NCI-H2107 (cell line): ENCODE data around the gene SAMD7.

Experiments used
- DNase-seq: peaks from one replicate; lab custom pipeline; 2025; lab: John Stamatoyannopoulos, UW

SAMD7 gene

DNA sequence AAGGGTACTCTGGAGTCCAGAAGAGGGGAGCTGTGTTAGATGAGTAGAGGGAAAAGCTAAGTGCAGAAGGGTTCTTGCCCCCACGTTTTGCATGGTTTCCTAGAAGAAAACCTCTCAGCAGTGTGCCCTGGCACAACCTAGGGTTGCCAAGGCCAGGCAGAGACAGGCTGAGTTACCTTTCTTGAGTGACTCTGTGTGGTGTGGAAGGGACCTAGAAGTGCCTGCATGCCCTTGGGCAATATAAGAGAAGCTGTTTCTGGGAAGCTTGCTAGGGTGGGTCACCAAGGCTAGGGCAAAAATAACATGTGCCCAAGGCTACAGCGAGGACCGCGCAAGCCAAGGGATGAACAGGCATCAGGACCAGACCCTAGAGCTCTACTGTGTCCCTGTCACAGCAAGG is 3.4 kb upstream of the SAMD7 start:
- no peak for DNase-seq

DNA sequence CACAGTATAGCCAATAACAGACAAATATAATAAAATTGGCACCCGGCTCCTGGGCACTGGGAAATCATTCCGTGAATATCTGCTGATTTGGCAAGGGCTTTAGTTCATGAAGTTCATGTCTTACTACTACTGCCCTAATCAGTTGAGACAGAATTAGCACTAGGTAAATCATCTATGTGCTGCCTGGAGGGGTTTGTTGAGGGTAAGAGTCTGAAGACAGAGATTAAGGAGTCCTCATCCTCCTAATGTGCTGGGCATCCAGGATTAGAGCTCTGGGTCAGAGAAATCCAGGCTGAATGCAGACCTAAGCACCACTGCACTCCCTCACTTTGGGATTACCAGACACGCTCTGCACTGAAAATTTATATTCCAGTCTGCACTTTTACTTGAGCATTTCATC is 2.0 kb downstream of the SAMD7 start:
- DNase-seq = no peak

DNA sequence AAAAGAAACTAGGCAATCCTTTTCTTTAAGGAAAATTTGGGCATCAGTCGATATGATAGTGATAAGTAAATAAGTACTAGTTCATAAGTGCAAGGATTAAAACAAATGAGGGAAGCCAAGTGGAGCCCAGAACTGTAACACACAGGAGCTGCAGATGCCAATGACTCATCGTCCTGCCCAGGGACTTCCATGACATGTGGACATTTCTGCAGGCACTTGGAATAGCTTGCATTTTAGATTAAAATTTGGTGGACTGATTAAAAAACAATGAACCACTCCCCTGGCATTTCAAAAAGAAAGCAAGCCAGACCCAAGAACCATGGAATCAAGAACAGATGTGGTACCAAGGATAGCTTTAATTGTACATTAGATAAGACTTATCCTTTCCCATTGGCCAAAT is 2.9 kb downstream of the SAMD7 start:
- DNase-seq = no peak

DNA sequence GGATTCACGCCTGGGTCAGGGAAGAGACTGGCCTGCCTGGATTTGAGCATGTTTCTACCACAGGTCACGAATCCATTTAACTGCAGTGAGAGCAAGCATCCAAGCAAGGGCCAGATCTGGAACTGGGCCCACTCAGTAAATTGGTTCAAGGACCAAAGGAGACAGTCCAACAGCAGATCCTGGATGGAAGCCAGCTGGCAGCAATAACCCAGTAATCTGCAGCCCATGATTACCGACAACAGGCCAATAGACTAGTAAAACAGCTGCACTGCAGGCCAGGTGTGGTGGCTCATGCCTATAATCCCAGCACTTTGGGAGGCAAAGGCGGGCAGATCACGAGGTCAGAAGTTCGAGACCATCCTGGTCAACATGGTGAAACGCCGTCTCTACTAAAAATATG is 11.8 kb downstream of the SAMD7 start:
- peak; percentile 32 for DNase-seq

DNA sequence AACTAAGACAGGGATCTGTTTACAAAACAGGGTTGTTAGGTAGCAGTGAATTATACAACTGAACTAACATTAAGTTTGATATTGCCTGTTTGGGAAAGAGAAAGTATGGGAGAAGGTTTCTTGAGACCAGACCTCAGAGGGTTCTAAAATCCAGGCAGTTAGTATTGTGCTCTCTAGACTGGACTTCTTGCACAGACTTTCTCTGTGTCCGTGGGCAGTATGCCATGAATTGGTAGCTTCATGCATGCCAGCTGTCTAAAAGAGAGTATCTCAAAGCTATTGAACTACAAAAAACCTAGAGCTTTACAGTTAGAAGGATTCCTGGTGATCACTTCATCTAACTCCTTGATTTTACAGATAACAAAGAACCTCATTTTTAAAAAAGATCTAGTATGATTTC is 12.5 kb downstream of the SAMD7 start:
- DNase-seq = no peak

DNA sequence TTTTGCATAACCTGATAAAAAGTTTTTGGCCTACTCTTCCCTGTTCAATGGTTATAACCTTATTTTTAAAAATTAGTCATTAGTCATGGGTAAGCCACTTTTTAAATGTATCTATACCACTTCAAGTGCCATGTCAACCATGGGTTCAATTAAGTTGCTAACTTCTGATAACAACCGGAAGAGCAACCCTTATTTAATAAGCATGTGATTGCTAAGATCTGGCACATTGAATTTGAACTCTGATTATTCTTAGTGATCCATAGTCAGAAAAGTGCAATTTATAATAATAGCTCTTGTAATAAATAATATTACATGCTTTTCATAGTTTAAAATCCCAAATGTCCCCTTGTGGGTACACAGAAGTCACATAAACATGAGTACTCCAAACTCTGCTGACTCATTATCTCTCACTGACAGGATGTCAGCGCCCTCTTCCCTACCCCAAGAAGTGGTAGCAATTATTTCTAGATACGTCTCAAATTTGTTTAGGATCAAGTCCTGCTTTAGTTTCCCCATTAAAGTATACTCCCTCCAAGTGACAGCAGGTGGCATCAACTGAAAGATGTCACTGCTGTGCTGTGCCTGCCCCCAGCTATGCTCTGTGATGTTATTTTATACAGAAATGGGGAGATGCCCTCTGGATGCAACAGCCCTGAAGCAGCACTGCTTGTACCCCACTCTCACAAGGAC is 18.6 kb downstream of the SAMD7 start:
- DNase-seq = no peak

DNA sequence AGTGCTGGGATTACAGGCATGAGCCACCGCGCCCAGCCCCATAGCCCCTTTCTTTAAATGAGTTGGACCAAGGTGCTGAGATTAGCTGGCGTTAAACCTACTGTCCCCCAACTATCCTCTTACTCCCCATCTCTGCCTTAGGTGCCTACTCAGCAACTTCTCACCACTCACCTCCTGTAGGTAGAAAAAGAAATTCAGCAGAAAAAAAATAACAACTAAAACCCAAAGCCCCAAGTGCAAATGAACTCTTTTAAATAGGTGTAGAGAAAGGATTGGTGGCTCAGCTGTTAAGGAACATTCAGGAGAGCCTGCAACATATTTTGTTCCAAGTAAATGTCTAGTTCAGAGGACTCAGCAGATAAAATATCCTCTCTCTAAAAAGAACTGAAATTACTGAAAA is 19.5 kb downstream of the SAMD7 start:
- DNase-seq = no peak

DNA sequence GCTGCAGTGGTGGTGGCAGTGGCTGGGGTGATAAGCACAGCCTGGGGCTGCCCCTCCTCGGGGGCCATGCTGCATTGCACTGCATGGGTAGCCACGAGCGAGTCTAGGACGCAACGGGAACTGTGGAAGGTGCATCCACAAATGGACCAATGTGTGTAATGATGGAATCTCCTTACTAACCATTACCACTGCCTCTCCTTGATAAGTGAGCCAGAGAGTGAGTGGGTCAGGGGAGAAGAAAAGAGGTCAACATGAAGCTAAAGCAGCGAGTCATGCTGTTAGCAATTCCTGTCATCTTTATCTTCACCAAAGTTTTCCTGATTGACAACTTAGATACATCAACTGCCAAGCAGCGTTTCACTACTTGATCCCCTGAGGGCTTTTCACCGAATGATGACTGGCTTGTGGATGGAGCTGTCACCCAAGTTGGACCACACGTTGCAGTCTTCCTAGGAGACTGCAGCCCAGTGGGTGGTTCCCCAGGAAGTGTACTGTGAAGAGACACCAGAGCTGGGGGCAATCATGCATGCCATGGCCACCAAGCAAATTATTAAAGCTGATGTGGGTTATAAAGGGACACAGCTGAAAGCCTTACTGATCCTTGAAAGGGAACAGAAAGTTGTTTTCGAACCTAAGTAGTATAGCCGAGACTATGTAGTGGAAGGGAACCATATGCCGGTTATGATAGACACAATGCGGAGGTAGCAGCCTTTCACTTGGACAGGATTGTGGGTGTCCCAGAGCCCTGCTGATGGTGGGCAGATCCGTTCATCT is 20.6 kb downstream of the SAMD7 start:
- DNase-seq = no peak

DNA sequence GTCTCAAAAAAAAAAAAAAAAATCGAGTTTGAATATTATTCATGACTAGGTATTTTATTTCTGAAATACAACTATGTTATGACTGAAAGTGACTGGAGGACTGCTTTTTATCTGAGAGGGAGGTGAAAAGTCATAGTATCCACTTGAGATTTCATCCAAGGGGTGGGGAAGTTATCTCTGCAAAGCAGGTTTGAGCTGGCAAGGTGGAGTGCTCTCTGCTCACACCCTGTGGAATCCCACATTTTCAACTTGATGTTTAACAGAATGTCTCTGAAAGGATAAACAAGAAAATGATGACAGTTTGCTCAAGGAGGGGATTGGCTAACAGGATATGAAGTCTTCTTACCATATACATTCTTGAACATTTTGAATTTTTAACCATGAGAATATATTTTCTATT is 27.9 kb downstream of the SAMD7 start:
- no peak for DNase-seq

DNA sequence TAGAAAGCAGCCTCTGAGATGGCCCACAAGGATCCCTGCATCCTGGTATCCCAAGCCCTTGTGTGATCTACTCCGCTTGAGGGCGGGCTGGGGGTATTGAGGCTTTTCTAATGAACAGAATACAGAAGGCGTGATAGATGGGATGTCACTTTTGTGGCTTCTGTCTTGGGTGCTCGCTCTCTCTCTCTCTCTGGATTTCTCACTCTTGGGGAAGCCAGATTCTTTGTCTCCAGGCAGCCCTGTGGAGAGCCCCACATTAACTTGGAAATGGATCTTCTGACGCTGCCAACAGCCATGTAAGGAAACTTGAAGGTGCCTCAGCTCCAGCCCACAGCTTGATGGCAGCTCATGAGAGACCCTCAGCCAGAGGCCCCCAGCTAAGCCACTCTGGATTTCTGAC is 28.4 kb downstream of the SAMD7 start:
- no peak for DNase-seq

DNA sequence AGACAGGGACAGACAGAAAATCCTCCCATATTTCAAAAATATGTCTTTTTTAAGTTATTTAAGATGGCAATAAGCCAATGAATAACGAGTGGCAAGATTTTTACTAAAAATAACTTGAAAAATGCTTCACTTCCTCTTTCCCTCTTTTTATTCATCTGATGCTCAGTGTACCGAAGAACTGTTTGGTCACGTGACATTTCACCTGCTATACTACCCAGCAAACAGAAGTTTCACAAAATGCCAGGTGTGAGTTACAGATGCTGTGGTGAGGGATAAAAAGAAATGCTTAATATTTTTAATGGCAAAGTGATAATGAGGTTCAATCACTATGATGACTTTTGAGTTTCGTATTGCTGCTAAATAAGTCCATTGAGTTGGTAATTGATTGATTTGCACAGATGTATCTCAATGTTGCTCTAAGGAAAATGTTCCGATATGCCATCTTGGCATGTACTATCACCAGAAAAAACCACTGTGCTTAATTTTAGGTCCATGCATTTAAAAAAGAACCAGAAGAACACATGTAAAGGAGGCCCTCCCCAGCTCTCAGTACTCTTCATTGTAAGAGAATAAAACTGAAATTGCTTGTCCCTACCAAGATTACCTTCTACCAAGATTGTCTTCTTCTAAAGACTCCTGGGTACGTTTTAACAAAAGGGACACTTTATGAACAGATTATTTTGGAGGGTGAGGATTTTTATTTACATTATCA is 29.3 kb downstream of the SAMD7 start:
- peak; percentile 35 for DNase-seq

DNA sequence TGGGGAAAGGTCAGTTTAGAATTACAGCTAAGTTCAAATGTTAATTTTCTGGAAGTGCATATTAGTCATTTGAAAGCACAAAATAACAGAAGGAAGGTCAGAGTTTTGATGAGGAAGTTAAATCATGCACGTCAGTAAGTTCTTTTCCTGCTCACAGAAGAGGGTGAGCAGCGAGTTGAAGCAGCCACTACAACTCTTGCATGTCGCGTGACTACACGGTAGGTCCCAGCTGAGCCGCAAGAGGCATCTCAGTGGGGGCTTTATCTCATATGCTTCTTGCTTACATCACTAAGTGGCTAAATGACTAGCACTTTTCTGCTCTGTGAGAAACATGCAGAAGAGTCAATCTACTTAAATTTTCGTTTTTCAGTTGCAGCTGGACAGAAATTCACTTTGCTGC is 33.9 kb downstream of the SAMD7 start:
- DNase-seq = no peak

DNA sequence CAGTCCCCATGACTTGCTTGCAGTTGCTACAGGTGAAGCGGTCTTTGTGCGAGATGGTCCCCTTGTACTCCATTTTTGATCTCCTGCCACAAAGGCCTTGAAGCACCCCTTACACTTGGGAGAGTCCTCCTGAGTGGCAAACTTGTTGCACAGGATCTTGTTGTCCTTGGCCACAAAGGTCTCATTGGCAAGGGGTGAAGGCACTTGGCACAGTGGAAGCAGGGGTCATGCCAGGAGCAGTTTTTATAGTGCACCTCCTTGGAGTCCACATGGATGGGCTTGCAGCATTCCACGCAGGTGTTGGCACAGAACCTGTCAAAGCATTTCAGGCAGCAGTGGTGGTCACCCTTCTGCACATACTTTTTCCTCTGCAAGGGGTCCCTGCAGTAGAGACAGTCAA is 35.0 kb downstream of the SAMD7 start:
- no peak for DNase-seq

DNA sequence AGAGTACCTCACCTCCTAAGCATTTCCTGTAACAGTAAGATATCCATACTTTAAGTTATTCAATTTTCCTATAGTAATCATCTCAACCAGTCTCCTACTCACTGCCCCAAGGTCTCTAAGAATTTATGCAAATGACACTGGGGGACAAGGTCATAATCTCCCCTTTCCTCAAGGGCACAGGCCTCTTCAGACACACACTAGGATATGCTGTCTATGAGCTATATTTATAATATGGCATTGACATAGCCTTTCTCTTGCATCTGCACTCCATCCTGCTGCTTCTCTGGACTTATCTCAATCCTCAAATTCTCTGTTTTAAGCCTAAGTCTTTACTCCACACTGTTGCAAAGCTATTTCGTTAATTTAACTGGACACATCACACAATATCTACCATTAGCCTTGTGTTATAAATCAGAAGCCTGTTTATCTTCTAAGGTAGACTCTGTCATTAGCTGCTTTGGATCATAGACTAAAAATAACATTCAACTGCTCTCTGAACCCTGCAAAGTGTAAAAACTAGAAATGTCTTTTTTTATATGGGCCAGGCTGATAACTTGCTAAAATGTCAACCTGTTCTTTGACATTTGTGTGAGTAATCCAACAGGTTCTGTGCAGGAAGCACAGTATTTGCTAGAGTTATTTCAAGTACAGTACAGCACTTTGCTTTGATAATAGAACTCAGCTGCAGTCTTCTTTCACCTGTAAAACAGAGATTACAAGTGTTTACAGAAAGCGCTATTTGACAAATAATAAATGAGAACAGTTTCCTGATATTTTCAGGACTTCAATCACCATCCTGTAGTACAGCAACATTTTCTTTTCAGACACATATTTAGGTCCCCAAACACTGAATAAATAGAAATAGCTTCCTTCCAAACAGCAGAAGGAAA is 37.4 kb downstream of the SAMD7 start:
- DNase-seq = no peak

DNA sequence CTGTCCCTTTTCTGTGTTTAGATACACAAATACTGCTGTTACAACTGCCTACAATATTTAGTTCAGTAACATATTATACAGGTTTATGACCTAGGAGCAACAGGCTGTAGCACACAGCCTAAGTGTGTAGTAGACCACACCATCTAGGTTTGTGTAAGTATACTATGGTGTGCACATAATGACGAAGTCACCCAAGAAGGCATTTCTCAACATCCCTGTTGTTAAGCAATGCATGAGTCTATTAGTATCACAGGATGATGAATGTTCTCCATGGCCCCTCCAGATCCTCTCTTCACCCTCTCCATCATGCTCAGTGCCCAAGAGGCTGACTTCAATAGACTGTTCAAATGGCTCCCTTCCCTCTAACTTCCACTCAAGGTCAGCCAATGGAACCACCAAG is 40.7 kb downstream of the SAMD7 start:
- DNase-seq = no peak

DNA sequence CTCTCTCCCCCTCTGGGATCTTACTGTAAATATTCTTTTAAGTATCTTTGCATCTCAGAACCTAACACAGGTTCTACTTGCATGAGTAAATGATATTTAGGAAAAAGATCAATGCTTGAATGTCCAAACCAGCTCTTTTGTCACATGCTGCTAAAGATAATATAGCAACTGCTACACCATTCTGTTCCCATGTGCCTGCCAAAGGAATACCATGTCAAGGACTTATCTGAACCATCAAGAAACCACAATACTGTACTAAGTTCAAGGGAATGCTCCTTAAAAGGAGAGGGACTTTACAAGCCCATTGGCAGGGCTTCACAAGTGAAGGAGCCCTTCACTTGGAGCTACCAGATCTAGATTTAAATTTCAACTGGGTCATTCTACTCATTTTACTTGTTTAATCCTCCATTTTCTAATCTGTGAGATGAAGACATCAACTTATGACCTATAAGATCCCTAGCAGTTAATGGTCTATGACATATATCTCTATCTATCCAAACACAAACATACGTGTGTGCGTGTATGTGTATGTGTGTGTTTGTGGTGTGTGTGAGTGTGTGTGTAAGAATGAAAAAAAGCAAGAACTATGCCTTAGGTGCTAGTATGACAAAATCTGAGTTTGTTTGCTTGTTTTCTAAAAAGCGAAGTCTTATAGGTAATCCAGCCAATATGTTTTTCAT is 42.2 kb downstream of the SAMD7 start:
- DNase-seq = no peak

DNA sequence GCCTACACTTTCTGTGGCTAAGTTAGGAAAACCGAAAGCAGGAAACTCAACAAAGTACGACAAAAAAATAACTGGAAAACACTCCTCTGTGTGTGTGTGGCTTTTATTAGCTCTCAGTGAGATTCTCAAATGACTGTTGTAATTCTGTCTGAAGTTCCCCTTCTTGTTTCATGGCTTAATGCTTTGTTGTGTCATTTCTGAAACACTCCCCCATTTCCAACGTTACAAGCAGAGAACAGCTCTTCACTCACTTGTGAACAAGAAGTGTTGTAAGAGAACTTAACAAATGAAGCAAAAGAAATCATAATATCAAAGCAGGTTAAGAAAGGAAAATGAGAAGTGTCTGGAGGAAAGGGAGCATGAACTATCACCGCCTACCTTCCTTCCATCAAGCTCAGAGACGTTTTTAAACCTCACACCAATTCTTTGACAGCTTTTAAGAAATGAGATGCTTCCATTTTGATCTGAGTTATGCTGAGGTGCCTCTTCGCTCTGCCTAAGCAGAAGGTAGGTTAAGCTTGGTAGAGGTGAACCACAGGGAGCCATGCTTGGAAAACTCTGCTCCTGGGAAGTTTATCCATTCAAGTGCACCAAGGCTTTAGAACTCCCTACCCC is 42.9 kb downstream of the SAMD7 start:
- no peak for DNase-seq

DNA sequence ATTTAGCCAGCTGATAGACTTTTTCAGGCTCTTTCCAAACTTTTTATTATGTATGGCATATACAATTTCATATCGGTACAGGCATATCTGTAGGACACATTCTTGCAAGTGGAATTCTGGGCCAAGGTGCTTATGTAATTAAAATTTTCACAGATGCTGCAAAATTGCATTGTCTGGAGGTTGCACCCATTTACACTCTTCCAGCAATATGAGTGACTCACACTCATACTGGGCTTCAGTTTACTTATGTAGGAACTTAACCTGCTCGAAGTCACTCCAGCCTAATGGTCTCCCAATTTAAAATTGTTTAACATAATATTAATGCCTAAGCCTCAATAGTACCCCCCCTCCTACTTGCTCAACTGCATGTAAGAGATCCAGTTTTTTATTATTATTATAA is 44.0 kb downstream of the SAMD7 start:
- no peak for DNase-seq

DNA sequence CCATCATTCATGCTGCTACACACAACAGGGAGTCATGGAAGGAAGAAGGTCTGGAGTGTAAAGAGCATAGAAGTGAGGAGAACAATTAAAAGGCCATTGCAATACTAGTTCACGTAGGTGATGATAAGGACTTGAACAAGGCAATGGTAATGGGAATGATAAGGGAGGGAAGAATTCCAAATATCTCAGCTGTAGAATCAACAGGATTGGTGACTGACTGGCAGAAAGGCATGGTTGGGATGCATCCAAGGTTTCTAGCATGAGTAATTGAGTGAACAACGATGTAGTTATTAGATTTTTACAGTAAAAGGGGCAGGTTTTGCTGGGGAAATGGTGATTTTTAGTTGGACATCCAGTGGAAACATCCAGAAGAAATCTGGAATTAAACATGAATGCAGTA is 52.8 kb downstream of the SAMD7 start:
- no peak for DNase-seq

DNA sequence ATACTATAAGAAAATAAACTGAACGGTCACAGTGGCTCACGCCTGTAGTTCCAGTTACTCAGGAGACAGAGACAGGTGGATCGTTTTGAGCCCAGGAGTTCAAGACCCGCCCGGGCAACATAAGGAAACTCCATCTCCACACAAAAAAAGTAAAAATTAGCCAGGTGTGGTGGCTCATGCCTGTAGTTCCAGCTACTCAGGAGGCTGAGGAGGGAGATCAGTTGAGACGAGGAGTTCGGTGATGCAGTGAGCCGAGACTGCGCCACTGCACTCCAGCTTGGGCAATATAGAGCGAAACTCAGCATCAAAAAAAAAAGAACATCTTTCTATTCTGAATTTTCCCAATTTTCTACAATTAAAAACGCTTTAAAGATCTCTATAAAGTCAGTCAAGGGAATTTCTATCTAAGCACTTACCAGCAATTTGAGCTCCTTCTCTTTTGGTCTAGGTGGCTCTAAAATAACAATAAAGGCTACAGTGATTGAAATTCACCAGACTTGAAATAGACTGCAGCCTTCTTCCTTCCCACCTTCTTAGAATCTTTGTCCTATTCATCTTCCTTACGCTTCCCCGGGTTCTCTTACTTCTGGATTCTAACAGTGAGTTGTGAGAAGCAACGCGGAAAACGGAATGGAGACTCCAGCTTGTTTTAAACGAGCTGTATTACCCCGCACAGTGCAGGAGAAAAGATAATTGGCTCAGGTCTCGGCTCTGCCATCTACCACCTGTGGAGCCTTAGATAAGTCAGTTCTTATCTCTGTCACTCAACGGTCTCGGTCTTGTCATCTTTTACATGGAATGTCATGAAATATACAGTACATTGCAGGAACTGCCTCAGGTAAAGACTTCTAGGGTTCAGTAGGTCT is 54.4 kb downstream of the SAMD7 start:
- no peak for DNase-seq
